ENCODE data around the gene RCN2. TPM values are rescaled to one million over a fixed set of nuclear protein-coding genes. Genes with fewer than 3 reads are reported as not detected.
A peak's percentile ranks its signal among the peaks of the same experiment; 100 is the strongest.
"Not testable (repeated sequence)": the region's sequence is repeated elsewhere in the genome, so short reads cannot be mapped to it uniquely, and the experiment has no call there.

RCN2 gene
- 252 and 268 TPM in 2 replicates for polyA plus RNA-seq (2014; cell fraction: cytosol; rRNA removed)
- polyA plus RNA-seq (2014; cell fraction: nucleus; rRNA removed) = 207 and 238 TPM in 2 replicates

DNA sequence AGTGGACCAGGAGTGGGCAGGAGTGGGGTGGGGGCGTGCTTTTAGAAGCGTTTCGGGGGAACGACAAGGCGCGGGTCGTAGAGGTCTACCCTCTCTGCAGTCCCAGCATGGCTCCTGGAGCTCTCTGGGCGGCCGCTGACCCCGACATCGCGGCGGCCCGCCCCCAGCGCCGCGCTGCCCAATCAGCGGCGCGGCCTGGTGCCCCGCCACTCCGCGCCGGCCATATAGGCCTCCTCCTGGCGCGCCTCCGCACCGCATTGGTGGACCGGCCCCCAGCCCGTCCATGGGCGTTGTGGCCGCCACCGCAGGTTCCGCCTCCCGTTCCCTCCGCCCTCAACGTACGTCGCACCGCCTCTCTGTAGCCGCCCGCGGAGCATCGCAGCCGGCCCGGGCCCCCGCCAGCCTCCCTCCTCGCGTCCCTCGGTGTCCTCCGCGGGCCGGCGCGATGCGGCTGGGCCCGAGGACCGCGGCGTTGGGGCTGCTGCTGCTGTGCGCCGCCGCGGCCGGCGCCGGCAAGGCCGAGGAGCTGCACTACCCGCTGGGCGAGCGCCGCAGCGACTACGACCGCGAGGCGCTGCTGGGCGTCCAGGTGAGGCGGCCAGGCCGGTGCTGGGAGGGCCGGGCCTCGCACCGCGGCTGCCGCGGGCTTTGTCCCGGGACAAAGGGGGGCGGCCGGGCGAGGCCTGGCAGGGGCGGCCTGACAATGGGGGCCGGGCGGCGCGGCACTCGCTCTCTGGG lies at the start of gene RCN2:
TSS of gene RCN2 (plus strand) at position 353 of the 738 bp plus-strand sequence. CDS start at position 446, 93 bp downstream.
- DNase-seq (ENCODE audit: low spot score) = peak; percentile 93

GRCh38 chr15:76885212-76885611 lies 46.3 kb upstream of the RCN2 start:
- no peak for DNase-seq (ENCODE audit: low spot score)

- not testable (repeated sequence) for DNase-seq (ENCODE audit: low spot score)
These were observed 44.0 kb upstream of the RCN2 start for GRCh38 chr15:76887280-76888141.

DNA sequence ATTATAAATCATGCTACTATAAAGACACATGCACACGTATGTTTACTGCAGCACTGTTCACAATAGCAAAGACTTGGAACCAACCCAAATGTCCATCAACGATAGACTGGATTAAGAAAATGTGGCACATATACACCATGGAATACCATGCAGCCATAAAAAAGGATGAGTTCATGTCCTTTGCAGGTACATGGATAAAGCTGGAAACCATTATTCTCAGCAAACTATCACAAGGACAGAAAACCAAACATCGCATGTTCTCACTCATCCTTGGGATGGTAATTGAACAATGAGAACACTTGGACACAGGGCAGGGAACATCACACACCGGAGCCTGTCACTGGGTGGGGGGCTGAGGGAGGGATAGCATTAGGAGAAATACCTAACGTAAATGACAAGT lies 38.7 kb upstream of the RCN2 start:
- DNase-seq (ENCODE audit: low spot score) = not testable (repeated sequence)

- DNase-seq (ENCODE audit: low spot score) = no peak
These were observed 37.4 kb upstream of the RCN2 start for GRCh38 chr15:76894174-76894573.

GRCh38 chr15:76898102-76898501 lies 33.4 kb upstream of the RCN2 start:
- no peak for DNase-seq (ENCODE audit: low spot score)

DNA sequence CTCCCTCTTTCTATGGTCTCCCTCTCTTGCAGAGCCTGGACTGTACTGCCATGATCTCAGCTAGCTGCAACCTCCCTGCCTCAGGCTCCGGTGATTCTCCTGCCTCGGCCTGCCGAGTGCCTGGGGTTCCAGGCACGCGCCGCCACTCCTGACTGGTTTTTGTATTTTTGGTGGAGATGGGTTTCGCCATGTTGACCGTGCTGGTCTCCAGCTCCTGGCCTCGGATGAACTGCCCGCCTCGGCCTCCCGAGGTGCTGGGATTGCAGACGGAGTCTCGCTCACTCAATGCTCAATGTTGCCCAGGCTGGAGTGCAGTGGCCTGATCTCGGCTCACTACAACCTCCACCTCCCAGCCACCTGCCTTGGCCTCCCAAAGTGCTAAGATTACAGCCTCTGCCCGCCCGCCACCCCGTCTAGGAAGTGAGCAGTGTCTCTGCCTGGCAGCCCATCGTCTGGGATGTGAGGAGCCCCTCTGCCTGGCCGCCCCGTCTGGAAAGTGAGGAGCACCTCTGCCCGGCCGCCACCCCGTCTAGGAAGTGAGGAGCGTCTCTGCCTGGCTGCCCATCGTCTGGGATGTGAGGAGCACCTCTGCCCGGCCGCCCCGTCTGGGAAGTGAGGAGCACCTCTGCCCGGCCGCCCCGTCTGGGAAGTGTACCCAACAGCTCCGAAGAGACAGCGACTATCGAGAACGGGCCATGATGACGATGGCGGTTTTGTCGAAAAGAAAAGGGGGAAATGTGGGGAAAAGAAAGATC lies 32.2 kb upstream of the RCN2 start:
- DNase-seq (ENCODE audit: low spot score) = not testable (repeated sequence)

DNA sequence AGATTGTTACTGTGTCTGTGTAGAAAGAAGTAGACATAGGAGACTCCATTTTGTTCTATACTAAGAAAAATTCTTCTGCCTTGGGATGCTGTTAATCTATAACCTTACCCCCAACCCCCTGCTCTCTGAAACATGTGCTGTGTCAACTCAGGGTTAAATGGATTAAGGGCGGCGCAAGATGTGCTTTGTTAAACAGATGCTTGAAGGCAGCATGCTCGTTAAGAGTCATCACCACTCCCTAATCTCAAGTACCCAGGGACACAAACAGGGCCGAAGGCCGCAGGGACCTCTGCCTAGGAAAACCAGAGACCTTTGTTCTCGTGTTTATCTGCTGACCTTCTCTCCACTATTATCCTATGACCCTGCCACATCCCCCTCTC lies 31.6 kb upstream of the RCN2 start:
- DNase-seq (ENCODE audit: low spot score) = not testable (repeated sequence)

DNA sequence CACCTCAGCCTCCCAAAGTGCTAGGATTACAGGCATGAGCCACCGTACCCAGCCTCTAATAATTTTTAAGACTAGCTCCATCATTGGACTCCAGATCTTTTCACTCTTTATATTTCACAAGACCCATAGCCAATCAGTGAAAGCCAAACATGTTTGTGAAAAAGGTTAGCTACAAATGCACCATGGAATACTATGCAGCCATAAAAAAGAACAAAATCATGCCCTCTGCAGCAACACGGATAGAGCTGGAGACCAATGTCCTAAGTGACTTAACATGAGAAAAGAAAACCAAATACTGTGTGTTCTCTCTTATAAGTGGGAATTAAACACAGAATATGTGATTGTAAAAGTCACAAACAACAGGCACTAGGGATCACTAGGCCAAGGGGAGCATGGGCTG lies 29.6 kb upstream of the RCN2 start:
- no peak for DNase-seq (ENCODE audit: low spot score)

- DNase-seq (ENCODE audit: low spot score) = peak; percentile 37
These were observed 28.3 kb upstream of the RCN2 start for GRCh38 chr15:76903251-76903681.

DNA sequence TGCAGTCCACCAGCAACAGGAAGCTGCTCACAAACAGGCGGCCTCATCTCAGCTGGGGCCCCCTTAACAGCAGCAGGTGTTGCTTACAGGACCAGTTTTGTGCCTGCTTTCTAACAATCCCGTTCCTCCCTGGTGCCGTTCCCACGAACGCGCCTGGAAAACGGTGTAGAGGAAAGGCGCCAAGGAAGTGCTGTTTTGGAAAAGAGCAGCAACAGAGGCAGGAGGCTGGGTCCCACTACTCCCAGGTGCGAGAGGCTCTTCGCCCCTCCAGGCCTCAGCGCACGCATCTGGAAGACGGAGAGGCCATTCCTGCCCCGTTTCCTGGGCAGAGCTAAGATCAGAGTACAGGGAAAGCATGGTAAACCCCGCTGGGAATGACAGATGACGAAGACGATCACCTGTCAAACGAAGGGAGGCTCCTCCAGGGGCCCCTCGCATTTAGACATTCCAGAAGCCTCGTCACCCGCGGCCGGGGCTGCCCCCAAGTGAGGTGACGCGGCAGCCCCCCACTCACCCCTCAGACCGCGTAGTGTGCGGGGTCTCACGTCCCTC lies 27.0 kb upstream of the RCN2 start:
- DNase-seq (ENCODE audit: low spot score) = peak; percentile 60

DNA sequence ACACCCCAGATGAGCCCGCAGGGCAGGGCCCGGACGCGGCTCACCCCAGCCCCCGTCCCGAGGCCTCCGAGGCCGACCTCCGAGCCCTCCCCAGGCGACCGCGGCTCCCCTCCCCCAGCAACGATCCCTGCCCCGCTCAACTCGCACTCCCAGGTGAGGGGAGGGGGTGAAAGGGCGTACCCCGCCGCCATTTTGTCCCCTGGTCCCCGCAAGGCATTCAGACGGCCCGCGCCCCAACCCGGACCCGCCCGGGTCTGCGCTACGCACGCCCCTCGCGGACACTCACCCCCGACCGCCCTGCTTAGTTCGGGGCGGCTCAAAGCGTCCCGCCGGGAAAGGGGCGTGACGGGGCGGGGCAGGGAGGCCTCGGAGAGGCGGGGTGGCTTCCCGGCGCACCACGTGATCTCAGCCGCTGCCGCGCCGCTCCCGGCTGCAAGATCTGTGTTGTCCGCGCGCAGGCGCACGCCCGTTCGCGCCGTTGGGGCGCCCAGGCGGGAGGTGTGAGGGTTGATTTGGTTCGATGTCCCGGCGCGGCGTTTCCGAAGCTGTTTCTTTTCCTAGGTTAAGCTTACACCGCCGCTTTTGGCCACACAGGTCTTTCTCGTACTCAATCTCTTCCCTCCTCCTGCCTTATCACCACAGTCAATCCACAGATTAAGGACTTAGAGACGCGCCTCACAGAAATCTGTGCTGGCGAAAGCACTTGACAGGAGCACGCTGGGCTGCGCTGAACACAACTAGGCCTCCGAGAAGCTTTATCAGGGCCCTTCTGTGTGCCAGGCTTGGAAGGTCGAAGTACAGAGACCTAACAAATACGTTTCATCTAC lies 26.3 kb upstream of the RCN2 start, which contains the start of gene SCAPER:
TSS of gene SCAPER (minus strand) at position 328 of the 827 bp plus-strand sequence. CDS start 21,523 bp downstream, outside the sequence.
- DNase-seq (ENCODE audit: low spot score) = peak; percentile 93

- DNase-seq (ENCODE audit: low spot score) = no peak
These were observed 25.7 kb upstream of the RCN2 start for GRCh38 chr15:76905855-76906254.

DNA sequence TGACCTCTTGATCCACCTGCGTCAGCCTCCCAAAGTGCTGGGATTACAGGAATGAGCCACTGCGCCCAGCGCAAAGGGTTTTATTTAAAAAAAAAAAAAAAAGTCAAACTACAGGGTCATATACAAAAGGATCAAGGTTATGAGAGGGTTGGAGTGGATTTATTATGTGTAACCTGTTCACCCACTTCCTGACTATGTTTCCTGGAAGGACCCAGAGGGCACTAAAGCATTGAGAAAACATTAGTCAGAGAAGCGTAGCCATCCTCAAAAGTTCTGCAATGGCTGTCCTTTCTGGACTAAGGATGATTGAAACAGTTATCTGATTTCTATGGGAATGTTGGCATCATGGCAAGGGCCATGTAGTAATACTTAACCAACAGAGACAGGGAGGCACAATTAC lies 19.1 kb upstream of the RCN2 start:
- DNase-seq (ENCODE audit: low spot score) = no peak

- DNase-seq (ENCODE audit: low spot score) = no peak
These were observed 17.8 kb upstream of the RCN2 start for GRCh38 chr15:76913737-76914136.

GRCh38 chr15:76916369-76916768 lies 15.2 kb upstream of the RCN2 start:
- DNase-seq (ENCODE audit: low spot score) = no peak

- DNase-seq (ENCODE audit: low spot score) = no peak
These were observed 3.3 kb upstream of the RCN2 start for GRCh38 chr15:76928201-76928600.

- no peak for DNase-seq (ENCODE audit: low spot score)
These were observed 2.4 kb upstream of the RCN2 start for GRCh38 chr15:76929011-76929760.

DNA sequence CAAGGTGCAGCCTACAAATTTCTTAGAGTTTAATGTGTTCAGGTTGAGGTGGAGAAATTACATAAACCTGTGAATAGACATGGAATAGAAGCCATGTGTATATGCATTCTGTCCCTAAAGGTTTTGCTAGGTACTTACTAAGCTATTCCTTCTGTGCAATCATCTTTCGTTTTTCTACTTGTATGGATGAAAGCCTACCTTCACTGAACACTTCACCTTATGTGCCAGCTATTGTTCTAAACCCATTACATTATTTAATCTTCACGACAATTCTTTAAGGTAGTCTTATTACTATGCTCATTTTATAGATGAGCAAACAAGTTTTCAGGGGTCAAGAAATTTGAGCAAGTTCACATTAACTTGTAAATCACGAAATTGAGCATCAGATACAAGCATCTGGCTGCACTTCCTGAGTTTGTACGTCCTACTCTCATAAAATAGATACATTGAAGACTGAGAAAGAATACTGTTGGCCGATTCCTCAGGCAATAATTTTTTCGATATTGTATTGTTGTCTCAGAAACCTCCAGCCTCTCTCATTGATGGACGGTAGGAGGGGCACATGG lies 635 bp upstream of the RCN2 start:
- DNase-seq (ENCODE audit: low spot score) = no peak
